HCT116 (cell line): ENCODE measurements around the gene OSBP2.

Experiments used
- EZH2 ChIP-seq: fragments of 200-600 bp; sonication (generic); IDR thresholded peaks from 2 replicates; pipeline ENCODE4 v1.6.1; 2017; ENCODE audit warnings: antibody characterized with exemption, mixed run types
- POLR2AphosphoS5 ChIP-seq: IDR thresholded peaks from 2 replicates; pipeline ENCODE4 v1.6.1; 2011; ENCODE audit warnings: mild to moderate bottlenecking, low read depth, low read length, moderate library complexity
- TF ChIP-seq, protein P1 (sequence below), 3 experiments: fragments of 200-600 bp in 1 of 3; sonication (generic) in 1 of 3; IDR thresholded peaks in 2 of 3; conservative IDR thresholded peaks in 1 of 3; 2 replicates each; pipeline ENCODE4 v1.5.1; 2012 to 2017; ENCODE audit warnings: low read depth in 2 of 3, low read length in 2 of 3, antibody characterized with exemption in 1 of 3, borderline replicate concordance in 1 of 3, control low read depth in 1 of 3, mild to moderate bottlenecking in 1 of 3, mixed read lengths in 1 of 3, mixed run types in 1 of 3, moderate library complexity in 1 of 3; ENCODE audit not compliant: insufficient read depth in 1 of 3
- TF ChIP-seq, protein P2 (sequence below): IDR thresholded peaks from 2 replicates; pipeline ENCODE4 v1.6.1; 2012

DNA sequence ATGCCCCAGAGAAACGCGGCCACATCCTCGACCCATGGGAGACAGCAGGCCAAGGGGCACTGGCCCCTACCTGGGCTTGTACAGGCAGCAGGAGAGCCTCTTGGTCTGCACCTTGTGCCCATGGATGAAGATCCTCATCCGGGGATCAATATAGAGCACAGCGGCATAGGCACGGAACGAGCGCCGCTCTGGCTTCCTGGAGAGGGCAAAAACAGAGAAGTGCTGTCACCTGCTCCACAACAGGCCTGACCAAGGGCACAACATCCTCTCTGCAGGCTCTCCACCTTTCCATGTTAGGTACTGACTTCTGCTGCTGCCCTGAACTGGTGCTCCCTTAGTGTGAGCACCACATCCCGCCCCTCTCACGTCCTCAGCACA lies 246.7 kb downstream of the OSBP2 start:
- TF ChIP-seq, protein P1, sequence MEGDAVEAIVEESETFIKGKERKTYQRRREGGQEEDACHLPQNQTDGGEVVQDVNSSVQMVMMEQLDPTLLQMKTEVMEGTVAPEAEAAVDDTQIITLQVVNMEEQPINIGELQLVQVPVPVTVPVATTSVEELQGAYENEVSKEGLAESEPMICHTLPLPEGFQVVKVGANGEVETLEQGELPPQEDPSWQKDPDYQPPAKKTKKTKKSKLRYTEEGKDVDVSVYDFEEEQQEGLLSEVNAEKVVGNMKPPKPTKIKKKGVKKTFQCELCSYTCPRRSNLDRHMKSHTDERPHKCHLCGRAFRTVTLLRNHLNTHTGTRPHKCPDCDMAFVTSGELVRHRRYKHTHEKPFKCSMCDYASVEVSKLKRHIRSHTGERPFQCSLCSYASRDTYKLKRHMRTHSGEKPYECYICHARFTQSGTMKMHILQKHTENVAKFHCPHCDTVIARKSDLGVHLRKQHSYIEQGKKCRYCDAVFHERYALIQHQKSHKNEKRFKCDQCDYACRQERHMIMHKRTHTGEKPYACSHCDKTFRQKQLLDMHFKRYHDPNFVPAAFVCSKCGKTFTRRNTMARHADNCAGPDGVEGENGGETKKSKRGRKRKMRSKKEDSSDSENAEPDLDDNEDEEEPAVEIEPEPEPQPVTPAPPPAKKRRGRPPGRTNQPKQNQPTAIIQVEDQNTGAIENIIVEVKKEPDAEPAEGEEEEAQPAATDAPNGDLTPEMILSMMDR (IDR thresholded peaks at IDR 0.05 in 2 of 3, conservative IDR thresholded peaks at IDR 0.05 in 1 of 3; ENCODE audit: borderline replicate concordance in 1 of 3, insufficient read depth in 1 of 3, low read depth in 2 of 3, low read length in 2 of 3) = no peak
- TF ChIP-seq EZH2 (no peak), POLR2AphosphoS5 (no peak)
- TF ChIP-seq, protein P2, sequence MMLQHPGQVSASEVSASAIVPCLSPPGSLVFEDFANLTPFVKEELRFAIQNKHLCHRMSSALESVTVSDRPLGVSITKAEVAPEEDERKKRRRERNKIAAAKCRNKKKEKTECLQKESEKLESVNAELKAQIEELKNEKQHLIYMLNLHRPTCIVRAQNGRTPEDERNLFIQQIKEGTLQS = no peak
